Measurements from ENCODE around the gene RHBDL1. TPM values are rescaled to one million over a fixed set of nuclear protein-coding genes. Genes with fewer than 3 reads are reported as not detected.

Gene RHBDL1
- total and polyA plus RNA-seq, 9 of the 15 experiments (the other 6 are each of a cell fraction or from before 2014, with no cell fraction given): 0.03 to 5.6 (median 1.3) TPM; not detected in 1

DNA sequence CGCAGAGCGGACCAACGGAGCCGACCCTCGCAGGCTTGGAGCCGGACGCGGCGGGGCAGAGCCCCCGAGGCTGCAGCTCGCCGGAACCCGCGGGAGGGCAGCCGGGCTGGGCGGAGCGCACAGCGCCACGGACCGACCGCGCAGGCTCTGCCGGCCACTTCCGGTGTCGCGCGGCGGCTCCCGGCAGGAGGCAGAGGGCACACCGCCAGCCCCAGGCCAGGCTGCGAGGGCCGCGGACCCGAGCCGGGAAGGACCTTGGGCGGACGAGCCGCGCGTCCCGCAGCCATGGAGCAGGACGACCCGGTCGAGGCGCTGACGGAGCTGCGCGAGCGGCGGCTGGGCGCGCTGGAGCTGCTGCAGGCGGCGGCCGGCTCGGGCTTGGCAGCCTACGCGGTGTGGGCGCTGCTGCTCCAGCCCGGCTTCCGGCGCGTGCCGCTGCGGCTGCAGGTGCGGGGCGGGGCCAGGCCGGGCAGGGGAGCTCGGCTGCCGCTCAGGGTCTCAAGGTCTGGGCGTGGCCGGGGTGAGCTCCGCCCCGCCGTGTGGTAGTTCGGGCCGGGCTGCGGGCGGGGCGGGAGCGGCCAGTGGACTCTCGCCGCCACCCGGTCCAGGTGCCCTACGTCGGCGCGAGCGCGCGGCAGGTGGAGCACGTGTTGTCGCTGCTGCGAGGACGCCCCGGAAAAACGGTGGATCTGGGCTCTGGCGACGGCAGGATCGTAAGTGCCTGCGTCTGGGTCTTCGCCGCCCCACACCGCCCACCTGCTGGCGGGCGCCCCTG, 45.7 kb downstream of the RHBDL1 start, which contains the start of gene ANTKMT (continued):
- TF ChIP-seq PURB (CRISPR knock-in tag; IDR thresholded peaks at IDR 0.05; ENCODE audit: low read depth) (no peak), CHD2 (IDR thresholded peaks at IDR 0.05; ENCODE audit: low read depth, low read length) (no peak; the same call in 1 of the 2 replicates), ATF4 (CRISPR knock-in tag; IDR thresholded peaks at IDR 0.05) (no peak), KDM5B (IDR thresholded peaks at IDR 0.05; ENCODE audit: insufficient replicate concordance, low read depth, low read length) (peak; percentile 84), CTCF (IDR thresholded peaks at IDR 0.05 in 2 of 3, conservative IDR thresholded peaks at IDR 0.05 in 1 of 3; ENCODE audit: insufficient read depth in 2 of 3, low read depth in 1 of 3, low read length in 3 of 3) (peak in 1 of 3 experiments; percentile 18; a peak in 2 of 6 replicates), NFYB (IDR thresholded peaks at IDR 0.05; ENCODE audit: extremely low read depth, insufficient read length) (no peak), LEF1 (IDR thresholded peaks at IDR 0.05) (no peak), C11orf30 (IDR thresholded peaks at IDR 0.05; ENCODE audit: low read depth) (peak; percentile 89; the same call in 1 of the 2 replicates), SMARCA5 (IDR thresholded peaks at IDR 0.05) (no peak), ZNF384 (IDR thresholded peaks at IDR 0.05; ENCODE audit: low read depth, low read length) (no peak), ZNF512 (tag; IDR thresholded peaks at IDR 0.05) (no peak), MEF2A (IDR thresholded peaks at IDR 0.05; ENCODE audit: control insufficient read depth, low read depth, low read length) (no peak), ZNF324 (CRISPR knock-in tag; IDR thresholded peaks at IDR 0.05) (no peak), ZNF165 (CRISPR knock-in tag; IDR thresholded peaks at IDR 0.05; ENCODE audit: borderline replicate concordance) (no peak; the same call in 1 of the 2 replicates), CEBPG (CRISPR knock-in tag; IDR thresholded peaks at IDR 0.05) (no peak), CEBPG (tag; conservative IDR thresholded peaks at IDR 0.05 in 1 of 2, IDR thresholded peaks at IDR 0.05 in 1 of 2) (no peak), DNMT1 (IDR thresholded peaks at IDR 0.05) (no peak)
- TF ChIP-seq, protein P1, sequence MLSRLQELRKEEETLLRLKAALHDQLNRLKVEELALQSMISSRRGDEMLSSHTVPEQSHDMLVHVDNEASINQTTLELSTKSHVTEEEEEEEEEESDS (CRISPR knock-in tag; IDR thresholded peaks at IDR 0.05): no peak
- TF ChIP-seq, protein P2, sequence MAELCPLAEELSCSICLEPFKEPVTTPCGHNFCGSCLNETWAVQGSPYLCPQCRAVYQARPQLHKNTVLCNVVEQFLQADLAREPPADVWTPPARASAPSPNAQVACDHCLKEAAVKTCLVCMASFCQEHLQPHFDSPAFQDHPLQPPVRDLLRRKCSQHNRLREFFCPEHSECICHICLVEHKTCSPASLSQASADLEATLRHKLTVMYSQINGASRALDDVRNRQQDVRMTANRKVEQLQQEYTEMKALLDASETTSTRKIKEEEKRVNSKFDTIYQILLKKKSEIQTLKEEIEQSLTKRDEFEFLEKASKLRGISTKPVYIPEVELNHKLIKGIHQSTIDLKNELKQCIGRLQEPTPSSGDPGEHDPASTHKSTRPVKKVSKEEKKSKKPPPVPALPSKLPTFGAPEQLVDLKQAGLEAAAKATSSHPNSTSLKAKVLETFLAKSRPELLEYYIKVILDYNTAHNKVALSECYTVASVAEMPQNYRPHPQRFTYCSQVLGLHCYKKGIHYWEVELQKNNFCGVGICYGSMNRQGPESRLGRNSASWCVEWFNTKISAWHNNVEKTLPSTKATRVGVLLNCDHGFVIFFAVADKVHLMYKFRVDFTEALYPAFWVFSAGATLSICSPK (IDR thresholded peaks at IDR 0.05; ENCODE audit: borderline replicate concordance): no peak
- TF ChIP-seq, protein P3, sequence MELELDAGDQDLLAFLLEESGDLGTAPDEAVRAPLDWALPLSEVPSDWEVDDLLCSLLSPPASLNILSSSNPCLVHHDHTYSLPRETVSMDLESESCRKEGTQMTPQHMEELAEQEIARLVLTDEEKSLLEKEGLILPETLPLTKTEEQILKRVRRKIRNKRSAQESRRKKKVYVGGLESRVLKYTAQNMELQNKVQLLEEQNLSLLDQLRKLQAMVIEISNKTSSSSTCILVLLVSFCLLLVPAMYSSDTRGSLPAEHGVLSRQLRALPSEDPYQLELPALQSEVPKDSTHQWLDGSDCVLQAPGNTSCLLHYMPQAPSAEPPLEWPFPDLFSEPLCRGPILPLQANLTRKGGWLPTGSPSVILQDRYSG (tag; conservative IDR thresholded peaks at IDR 0.05; ENCODE audit: low read depth): no peak

All from K562 (cell line).